GM06990 (cell line): ENCODE data around the gene TKTL1.
"Not testable (repeated sequence)": the region's sequence is repeated elsewhere in the genome, so short reads cannot be mapped to it uniquely, and the experiment has no call there.

Source experiments
- DNase-seq: peaks from one replicate; pipeline ENCODE4 v3.0.0-alpha.2; 2011; ENCODE audit not compliant: insufficient read length; ENCODE audit errors: extremely low read depth
- H3K27me3 ChIP-seq: replicated peaks from 2 replicates; pipeline ENCODE4 v1.6.0; 2011; ENCODE audit warnings: low read length; ENCODE audit not compliant: control insufficient read depth, insufficient read depth
- H3K36me3 ChIP-seq: 2 replicates; pipeline ENCODE4 v1.5.1; 2011; ENCODE audit warnings: low read length; ENCODE audit not compliant: control insufficient read depth, insufficient read depth
- H3K4me3 ChIP-seq: replicated peaks from 2 replicates; pipeline ENCODE4 v1.5.1; 2011; ENCODE audit warnings: low read depth, mild to moderate bottlenecking, control low read depth, low read length
- CTCF ChIP-seq: IDR thresholded peaks from 2 replicates; pipeline ENCODE4 v1.5.1; 2011; ENCODE audit warnings: low read length, control low read depth, mild to moderate bottlenecking, inconsistent platforms; ENCODE audit not compliant: insufficient read depth, poor library complexity, severe bottlenecking

The TKTL1 gene

GRCh38 chrX:154295664-154296310 lies at the start of gene TKTL1:
Gene TKTL1 (plus strand): TSS chrX:154295795. CDS start chrX:154295860, 65 bp downstream.
- Histone ChIP-seq H3K27me3 (no peaks in the 10 kb centered on the region), H3K4me3 (no peak within 1 kb of the TSS), H3K36me3 (no peaks in the 10 kb centered on the region)
- TF ChIP-seq CTCF = no peak
- no peak for DNase-seq

GRCh38 chrX:154247377-154248045 lies 48.1 kb upstream of the TKTL1 start:
- H3K4me3 ChIP-seq, DNase-seq, H3K36me3 ChIP-seq, H3K27me3 ChIP-seq: not testable (repeated sequence)

- DNase-seq, H3K4me3 ChIP-seq, H3K27me3 ChIP-seq, H3K36me3 ChIP-seq: not testable (repeated sequence)
Observed at GRCh38 chrX:154248076-154248475, 47.5 kb upstream of the TKTL1 start.

- H3K4me3 ChIP-seq, H3K36me3 ChIP-seq, DNase-seq, H3K27me3 ChIP-seq: not testable (repeated sequence)
Observed at GRCh38 chrX:154257282-154257681, 38.3 kb upstream of the TKTL1 start, which contains the start of gene OPN1MW3. Gene OPN1MW3 (plus strand): TSS chrX:154257582. CDS start chrX:154257620, 38 bp downstream.

- not testable (repeated sequence) for H3K36me3 ChIP-seq, H3K4me3 ChIP-seq, DNase-seq, H3K27me3 ChIP-seq
Observed at GRCh38 chrX:154258711-154259110, 36.9 kb upstream of the TKTL1 start.

GRCh38 chrX:154263072-154263471 lies 32.5 kb upstream of the TKTL1 start:
- not testable (repeated sequence) for H3K36me3 ChIP-seq, DNase-seq, H3K27me3 ChIP-seq, H3K4me3 ChIP-seq

- H3K27me3 ChIP-seq, H3K36me3 ChIP-seq, H3K4me3 ChIP-seq, DNase-seq: not testable (repeated sequence)
Observed at GRCh38 chrX:154269245-154269644, 26.4 kb upstream of the TKTL1 start.

GRCh38 chrX:154284489-154285338 lies 10.9 kb upstream of the TKTL1 start:
- not testable (repeated sequence) for DNase-seq, H3K36me3 ChIP-seq, H3K4me3 ChIP-seq, H3K27me3 ChIP-seq

- H3K36me3 ChIP-seq, H3K4me3 ChIP-seq, H3K27me3 ChIP-seq, DNase-seq: not testable (repeated sequence)
Observed at GRCh38 chrX:154286406-154286805, 9.2 kb upstream of the TKTL1 start.
